ENCODE measurements around the gene G6PC2.

DNA sequence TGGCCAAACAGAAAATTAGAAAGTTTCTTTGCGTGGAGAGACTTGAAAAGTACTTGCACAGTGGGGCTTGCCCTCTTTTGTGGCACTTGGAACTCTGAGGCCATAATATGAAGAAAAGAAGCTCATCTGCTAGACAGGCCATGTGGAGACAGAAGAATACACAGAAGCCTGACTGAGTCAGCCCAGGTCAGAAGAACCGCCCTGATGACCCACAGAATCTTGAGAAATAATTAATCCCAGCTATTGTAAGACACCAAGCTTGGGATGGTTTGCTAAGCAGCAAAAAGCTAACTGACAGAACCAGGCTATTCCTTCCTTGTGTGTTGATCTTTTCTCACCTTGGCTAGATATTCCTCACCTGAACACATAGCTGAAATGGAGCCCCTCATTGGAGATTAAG lies 33.7 kb downstream of the G6PC2 start:
- TF ChIP-seq, protein P1, sequence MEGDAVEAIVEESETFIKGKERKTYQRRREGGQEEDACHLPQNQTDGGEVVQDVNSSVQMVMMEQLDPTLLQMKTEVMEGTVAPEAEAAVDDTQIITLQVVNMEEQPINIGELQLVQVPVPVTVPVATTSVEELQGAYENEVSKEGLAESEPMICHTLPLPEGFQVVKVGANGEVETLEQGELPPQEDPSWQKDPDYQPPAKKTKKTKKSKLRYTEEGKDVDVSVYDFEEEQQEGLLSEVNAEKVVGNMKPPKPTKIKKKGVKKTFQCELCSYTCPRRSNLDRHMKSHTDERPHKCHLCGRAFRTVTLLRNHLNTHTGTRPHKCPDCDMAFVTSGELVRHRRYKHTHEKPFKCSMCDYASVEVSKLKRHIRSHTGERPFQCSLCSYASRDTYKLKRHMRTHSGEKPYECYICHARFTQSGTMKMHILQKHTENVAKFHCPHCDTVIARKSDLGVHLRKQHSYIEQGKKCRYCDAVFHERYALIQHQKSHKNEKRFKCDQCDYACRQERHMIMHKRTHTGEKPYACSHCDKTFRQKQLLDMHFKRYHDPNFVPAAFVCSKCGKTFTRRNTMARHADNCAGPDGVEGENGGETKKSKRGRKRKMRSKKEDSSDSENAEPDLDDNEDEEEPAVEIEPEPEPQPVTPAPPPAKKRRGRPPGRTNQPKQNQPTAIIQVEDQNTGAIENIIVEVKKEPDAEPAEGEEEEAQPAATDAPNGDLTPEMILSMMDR (IDR thresholded peaks at IDR 0.05), result no peak
- no peak for TF ChIP-seq POLR2AphosphoS5 (IDR thresholded peaks at IDR 0.05)

Measured in gastroesophageal sphincter (tissue), 3 donors.